ENCODE results near the gene TSC22D3. TPM values are rescaled to one million over a fixed set of nuclear protein-coding genes. Genes with fewer than 3 reads are reported as not detected.

The TSC22D3 gene
- total RNA-seq, 2 experiments from 2014 or later = 29.3 to 35.6 TPM

GRCh38 chrX:107675823-107676555 is 99.6 kb downstream of the TSC22D3 start:
- Histone ChIP-seq H2AFZ (ENCODE audit: low read length) (peak overlapping the region; percentile 86; the same call in 1 of the 2 replicates), H3K9me3 (ENCODE audit: low read length) (no peaks in the 10 kb centered on the region), H3K27ac (ENCODE audit: low read depth, low read length, poor library complexity, severe bottlenecking) (peak overlapping the region; percentile 89), H3K4me2 (ENCODE audit: low read length) (peak overlapping the region; percentile 92), H3K4me3 (ENCODE audit: low read depth, low read length, poor library complexity, severe bottlenecking) (peak overlapping the region; percentile 88), H3K4me1 (ENCODE audit: insufficient read depth, low read length, poor library complexity, severe bottlenecking) (peaks cover 60% of the 10 kb centered on the region), H4K20me1 (ENCODE audit: insufficient read depth, low read length) (no peaks in the 10 kb centered on the region), H3K9me2 (ENCODE audit: insufficient read depth, low read length) (no peaks in the 10 kb centered on the region), H3K36me3 (ENCODE audit: insufficient read depth, low read length) (no peaks in the 10 kb centered on the region), H3K79me2 (ENCODE audit: insufficient read depth, low read depth, low read length) (peaks cover 16% of the 10 kb centered on the region; the same call in 1 of the 2 replicates)
- TF ChIP-seq CTCF (conservative IDR thresholded peaks at IDR 0.05; ENCODE audit: low read length) = no peak
- no peak for TF ChIP-seq EZH2phosphoT487 (IDR thresholded peaks at IDR 0.05; ENCODE audit: borderline replicate concordance, low read depth, low read length)
- ChIA-PET POLR2A (interaction anchor here (0.6 to 9.3 kb wide), 4 partner anchors 20 to 47 kb away, joined by 3 to 121 read pairs (median 5); partner anchors contain the start of gene PRPS1), CTCF (ENCODE audit: unreplicated experiment) (interaction anchor here (0.7 to 2.6 kb wide), 3 partner anchors 8 to 41 kb away, joined by 3 to 10 read pairs (median 3); no protein-coding TSS in a partner anchor)
- DNase-seq (ENCODE audit: low spot score) = peak; percentile 43
- intact Hi-C loops (cut with micrococcal nuclease; ENCODE audit: unreplicated experiment) = no loop called here
- BruUV-seq (replicated peaks) = TSS peak; percentile 63

GRCh38 chrX:107675365-107675654 is 100.3 kb downstream of the TSC22D3 start:
- no peak for TF ChIP-seq CTCF (conservative IDR thresholded peaks at IDR 0.05; ENCODE audit: low read length)
- no peak for TF ChIP-seq EZH2phosphoT487 (IDR thresholded peaks at IDR 0.05; ENCODE audit: borderline replicate concordance, low read depth, low read length)
- H2AFZ ChIP-seq (ENCODE audit: low read length) = no peak overlapping the region
- peak overlapping the region; percentile 89 for H3K27ac ChIP-seq (ENCODE audit: low read depth, low read length, poor library complexity, severe bottlenecking)
- H3K9me3 ChIP-seq (ENCODE audit: low read length) = no peaks in the 10 kb centered on the region
- no peak for DNase-seq (ENCODE audit: low spot score)
- intact Hi-C loops (cut with micrococcal nuclease; ENCODE audit: unreplicated experiment) = no loop called here
- H3K4me1 ChIP-seq (ENCODE audit: insufficient read depth, low read length, poor library complexity, severe bottlenecking) = peaks cover 60% of the 10 kb centered on the region
- BruUV-seq (replicated peaks) = no TSS peak
- no peaks in the 10 kb centered on the region for H3K36me3 ChIP-seq (ENCODE audit: insufficient read depth, low read length)
- H3K4me2 ChIP-seq (ENCODE audit: low read length) = peak overlapping the region; percentile 92
- CTCF ChIA-PET (ENCODE audit: unreplicated experiment) = interaction anchor here (0.9 kb wide), 1 partner anchor 8 kb away, joined by 3 read pairs; no protein-coding TSS in a partner anchor
- H3K4me3 ChIP-seq (ENCODE audit: low read depth, low read length, poor library complexity, severe bottlenecking) = peak overlapping the region; percentile 88
- H3K9me2 ChIP-seq (ENCODE audit: insufficient read depth, low read length) = no peaks in the 10 kb centered on the region
- no peaks in the 10 kb centered on the region for H4K20me1 ChIP-seq (ENCODE audit: insufficient read depth, low read length)
- H3K79me2 ChIP-seq (ENCODE audit: insufficient read depth, low read depth, low read length) = peaks cover 16% of the 10 kb centered on the region; the same call in 1 of the 2 replicates
- POLR2A ChIA-PET = interaction anchor here (1.7 to 9.3 kb wide), 2 partner anchors 40 to 47 kb away, joined by 4 to 121 read pairs; partner anchors contain the start of gene PRPS1
